ENCODE results near the gene CES1.
"Not testable (repeated sequence)": the region's sequence is repeated elsewhere in the genome, so short reads cannot be mapped to it uniquely, and the experiment has no call there.

Gene CES1

DNA sequence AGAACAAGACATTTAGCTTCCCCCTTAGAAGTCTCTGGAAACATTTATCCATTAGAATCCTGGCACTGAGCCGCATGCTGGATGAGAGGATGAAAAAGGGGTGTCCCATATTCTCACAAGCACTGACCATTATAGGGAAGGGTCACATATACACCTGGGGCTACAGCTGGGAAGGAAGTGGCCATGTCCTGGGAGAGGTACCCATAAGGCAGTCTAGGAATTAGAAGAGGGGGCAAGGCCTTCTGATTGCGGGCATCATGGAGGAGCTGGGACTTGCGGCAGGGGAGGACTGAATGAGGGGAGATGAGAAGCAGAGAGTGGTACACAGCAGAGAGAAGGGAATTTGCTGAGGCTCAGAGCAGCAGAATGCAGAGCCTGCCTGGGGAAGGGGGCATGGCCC lies 3.7 kb downstream of the CES1 start:
- DNase-seq, result not testable (repeated sequence)

DNA sequence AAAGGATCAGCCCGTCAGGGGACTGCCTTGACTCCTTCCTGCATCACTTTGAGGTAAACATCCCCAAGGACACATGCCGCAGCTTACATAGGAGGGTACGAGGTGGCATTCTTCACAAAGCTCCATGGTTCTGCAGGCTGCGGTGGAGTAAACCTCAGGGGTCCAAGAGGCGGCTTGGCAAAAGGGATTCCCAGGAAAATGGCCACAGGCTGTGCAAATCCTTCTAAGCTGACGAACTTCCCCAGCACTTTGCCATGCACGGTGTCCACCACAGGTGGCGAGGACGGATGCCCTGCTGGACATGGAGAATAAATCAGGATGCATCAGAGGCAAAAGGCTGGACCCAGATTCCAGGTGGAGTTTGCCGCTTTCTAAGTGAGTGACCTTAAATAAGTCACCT lies 4.2 kb downstream of the CES1 start:
- no peak for DNase-seq

DNA sequence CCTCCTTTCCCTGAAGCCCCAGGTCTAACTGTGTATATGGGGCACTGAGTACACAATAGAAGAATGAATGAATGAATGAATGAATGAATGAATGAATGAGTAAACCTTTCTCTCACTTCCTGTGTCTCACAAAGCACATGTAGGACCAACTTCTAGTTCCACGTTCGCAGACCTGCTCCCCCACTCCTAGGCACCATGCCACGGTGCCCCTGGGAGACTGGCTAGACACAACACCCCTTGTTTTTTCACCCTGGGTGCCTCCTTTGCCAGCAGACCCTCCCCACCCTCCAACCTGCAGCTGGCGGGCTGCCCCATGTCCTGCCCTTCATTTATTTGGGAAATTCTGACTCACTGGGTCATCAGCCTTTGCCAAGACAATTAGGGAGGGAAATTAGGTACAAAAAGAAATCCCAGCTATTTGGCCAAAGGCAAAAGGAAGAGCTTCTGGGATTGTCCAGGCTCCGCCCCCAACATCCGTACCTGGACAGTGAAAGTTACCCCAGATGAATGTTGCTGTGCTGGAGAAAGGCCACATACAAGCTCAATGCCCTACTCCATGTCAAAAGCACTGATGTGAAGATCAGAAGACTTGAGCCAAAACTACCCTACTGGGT lies 7.7 kb downstream of the CES1 start:
- no peak for DNase-seq

DNA sequence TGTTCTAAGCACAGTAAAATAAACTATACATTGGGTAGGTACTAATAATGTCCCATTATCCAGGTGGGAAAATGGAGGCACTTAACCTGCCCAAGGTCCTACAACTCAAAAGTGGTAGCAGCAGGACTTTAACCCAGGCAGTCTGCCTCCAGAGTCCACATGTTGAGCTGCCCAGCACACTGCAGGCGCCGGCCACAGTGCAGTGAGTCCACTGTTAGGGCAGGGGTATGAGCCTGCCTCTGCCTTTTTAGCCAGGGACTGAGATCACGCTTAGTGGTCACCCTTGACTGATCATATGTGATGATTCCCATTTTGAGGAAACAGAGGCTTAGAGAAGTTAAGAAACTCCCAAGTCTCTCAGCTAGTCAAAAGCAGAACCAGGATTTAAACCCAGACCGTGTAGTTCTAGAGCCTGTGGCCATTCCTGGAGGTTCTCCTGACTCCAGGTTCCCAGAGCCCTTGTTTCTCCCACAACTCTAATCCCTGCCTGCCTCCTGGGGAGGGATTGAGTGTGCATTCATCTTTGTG lies 8.4 kb downstream of the CES1 start:
- DNase-seq, result no peak

DNA sequence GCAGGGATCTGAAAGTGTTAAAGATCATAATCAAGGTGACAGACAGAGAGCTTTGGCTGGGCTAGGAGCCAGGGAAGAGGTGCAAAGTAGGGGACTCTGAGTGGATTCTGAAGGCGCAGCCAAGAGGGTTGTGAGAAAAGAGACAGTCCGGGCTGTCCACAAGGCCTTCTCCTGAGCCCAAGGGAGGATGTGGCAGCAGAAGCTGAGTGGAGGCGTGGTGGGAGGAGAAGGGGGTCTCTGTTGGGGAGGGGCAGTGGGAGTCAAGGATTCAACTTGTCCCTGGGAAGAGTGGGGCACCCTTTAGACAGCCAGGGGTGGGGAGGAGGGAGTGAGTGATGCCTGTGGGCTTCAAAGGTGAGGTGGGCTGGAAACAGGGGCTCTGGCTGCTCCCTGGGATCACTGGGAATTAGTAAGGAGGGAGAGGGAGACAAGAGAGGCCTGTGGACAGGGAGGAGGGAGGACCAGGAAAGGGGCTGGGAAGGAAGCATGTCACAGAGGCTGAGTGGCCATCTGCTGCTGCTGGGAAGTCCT lies 10.6 kb downstream of the CES1 start:
- no peak for DNase-seq

DNA sequence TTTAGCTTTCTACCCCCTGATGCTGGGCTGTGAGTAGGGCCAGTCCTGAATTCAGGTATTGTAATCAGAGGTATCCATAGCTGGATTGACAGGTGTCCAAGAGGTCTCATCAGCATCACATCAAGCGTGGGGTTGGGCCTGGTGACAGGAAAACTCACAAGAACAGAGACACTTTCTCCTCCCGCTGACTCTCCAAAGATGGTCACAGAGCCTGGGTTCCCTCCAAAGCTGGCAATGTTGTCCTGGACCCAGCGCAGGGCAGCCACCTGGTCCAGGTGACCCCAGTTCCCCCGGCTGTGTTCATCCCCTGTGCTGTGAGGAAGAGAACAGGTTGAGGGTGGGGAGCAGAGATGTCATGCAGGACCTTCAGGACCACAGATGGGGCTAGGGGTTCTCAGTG lies 11.7 kb downstream of the CES1 start:
- no peak for DNase-seq

DNA sequence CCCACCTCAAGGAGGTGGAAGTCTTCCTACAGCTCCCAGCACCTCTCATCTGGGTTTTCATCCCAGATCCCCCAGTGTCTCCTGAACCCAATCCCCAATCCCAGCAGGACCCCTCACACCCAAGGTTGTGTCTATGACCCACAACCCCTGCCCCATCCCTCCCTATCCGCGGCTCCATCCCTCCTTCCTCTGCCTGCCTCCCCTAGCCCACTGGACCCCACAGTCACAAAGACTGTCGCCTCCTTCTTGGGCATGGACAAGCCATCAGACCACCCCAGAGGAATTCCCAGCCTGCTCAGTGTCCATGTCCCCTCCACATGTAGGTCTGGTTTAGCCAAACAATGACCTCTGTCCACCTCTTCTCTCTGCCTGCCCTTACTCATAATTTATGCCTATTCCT lies 12.3 kb downstream of the CES1 start:
- DNase-seq, result no peak

DNA sequence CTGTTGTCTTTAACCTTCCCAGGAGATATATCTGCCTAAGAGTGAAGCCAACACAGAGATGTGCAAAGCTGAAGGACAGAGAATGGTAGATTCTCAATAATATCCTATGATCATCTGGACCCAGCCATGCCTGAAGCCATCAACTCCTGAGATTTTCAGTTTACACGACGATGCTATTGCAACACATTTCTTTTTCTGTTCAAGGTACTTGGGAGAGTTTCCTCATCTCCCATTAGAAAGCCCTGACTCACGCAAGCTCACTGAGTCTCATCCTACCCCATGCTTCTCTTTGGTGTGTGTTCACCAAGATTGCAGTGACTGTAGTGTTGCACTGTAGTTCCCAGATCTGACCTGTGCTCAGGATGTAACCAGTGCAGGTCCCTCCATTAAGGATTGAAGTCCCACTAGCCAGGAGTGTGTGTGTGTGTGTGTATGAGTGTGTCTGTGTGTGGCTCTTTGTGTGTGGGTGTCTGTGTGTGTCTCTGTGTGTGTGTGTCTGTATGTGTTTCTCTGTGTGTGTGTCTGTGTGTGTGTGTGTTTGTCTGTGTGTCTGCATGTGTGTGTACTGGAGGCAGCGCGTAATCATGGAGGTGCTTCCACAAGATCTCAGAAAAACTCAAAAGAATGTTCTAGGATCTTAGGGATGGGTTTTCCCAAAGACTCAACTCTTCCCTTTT lies 15.5 kb downstream of the CES1 start:
- DNase-seq, result no peak

DNA sequence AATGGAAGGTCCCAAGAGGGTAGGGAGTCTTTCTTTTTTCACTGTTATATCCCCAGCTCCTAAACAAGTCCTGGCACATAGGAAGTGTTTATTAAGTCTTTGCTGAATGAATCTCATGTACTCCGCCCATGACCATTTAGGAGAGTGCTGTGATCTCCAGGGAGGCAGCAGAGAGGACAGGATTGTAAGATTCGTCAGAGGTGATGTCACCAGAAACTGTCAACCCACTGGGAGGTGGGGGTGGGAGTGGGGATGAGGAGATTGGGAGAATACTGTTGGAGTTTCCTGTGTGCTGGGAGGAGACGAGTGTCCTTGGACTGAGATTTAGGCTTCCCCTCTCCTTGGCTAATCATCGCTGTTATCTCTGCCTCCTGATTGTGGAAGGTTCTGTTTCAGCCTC lies 16.7 kb downstream of the CES1 start:
- DNase-seq, result not testable (repeated sequence)

DNA sequence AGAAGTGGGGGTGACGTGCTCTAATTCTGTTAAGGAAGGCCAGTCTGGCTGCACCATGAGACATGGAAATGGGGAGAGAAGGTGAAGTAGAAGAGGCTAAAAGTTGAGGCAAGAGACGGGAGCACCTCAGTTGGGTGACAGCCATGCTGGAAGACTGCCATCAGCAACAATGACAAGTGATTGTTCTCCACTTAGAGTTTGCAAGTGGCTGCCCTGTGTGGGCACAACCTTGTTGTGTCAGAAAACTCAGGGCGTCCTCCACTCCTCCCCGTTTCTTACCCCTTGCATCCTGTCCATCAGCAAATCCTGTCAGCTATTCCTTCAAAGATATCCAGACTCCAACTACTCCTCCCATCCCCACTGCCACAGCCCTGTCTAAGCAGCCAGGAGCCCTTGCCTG lies 17.6 kb downstream of the CES1 start:
- no peak for DNase-seq

DNA sequence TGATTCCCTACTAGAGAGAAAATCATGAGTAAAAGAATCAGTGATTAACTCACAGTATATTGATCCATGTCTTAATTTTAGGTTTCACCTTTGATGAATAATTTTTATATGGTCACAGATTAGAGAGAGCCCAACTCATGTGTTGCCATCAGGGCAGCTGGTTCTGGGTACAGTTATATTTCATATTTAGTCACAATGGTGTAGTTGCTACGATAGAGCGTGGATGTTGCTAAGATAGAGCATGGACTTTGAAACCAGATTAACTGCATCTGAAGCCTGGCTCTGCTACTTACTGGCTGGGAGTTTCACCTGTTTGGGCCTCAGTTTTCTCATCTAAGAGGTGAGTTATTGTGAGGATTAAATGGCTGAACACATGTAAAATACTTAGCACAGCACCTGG lies 18.7 kb downstream of the CES1 start:
- DNase-seq, result not testable (repeated sequence)

DNA sequence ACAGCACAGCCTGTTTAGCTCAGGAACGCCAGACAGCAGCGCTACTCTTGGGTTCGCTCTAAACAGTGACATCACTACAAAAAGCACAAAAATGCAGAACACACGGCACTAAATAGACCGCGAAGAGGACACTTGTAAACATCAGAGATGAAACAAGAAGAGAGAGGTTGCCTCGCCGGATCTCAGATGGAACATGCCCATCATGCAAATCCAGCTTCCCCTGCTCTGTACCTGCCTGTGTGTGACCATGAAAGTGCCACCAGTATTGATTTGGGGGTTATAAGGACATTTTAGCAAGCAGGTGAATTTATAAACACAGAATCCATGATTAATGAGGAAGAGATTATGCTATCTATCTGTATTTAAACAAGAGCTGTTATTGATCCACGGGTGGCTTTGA lies 19.2 kb downstream of the CES1 start:
- DNase-seq, result not testable (repeated sequence)

DNA sequence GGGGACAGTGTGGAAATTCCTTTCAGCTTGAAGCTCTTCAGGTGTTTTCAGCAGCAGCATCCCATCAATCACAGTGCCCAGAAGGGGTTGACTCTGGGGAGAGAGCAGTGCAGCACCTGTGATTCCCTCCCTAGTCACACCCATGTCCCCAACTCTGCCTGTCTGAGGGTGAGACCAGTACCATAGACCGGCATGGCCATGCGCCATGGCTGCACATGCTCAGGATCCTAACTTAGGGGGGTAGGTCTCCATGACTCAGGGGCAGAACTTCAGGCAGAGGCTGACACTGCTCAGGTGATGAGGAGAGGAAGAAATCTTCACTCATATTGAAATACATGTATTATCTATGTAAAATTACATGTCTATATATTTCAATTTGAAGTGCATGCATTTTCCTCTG lies 19.9 kb downstream of the CES1 start:
- no peak for DNase-seq

DNA sequence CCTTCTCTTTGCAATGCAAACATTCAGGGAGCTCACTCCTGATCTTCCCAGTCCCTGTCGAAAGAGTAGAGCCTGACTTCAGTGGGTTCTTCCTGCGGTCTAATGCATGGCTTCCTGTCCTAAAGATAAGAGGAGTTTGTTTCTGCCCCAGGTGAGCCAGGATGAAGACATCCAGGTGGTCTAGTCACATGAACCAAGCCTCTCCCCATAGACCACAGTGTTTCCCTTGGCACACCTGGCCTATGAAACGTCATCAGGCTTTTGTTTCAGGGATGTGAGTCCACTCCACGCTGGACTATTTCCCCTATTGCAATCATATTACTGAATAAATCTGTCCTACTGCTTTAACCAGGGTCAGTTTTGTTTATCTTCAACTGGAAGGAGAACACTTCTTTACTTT lies 21.1 kb downstream of the CES1 start:
- DNase-seq, result no peak

DNA sequence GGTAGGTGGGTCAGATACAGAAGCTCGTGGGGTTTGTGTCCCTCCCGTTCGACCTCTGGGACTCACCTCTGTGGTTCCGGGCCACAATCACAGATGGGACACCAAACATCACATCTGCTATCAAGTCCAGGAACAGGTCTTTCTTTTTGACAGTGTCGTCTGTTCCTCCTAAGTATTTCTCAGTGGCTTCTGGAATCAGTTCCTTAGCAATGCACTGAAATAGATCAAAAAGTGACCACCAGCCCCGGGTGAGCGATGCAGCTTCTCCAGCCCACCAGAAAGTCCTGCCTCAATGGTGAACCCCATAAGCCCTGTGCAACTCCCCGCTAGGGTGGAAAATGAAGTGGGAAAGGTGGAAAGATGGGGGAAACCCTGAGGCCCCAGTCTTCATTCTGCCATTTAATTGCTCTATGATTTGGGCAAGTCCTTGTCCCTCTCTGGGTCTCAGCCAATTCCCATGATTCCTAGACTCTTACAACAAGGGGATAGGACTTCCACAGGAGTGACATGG lies 22.4 kb downstream of the CES1 start:
- DNase-seq, result no peak

DNA sequence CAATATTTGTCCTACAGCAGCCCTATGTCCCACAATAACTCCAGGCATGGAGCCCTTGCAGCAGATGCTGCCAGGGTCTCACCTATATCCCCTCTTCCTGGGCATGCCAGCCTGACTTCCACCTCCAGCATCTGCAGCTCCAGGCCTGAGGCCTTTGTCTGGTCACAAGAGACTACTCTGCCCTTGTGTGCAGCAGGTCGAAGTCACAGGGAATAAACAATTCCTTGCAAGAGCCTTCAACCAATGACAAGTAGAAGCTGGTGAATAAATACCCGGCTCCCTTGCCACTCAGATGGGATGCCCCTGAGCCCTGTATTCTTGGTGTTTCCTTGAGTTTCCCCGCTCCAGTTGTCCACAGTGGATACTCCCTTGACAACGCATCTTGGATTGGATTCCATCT lies 23.0 kb downstream of the CES1 start:
- no peak for DNase-seq

DNA sequence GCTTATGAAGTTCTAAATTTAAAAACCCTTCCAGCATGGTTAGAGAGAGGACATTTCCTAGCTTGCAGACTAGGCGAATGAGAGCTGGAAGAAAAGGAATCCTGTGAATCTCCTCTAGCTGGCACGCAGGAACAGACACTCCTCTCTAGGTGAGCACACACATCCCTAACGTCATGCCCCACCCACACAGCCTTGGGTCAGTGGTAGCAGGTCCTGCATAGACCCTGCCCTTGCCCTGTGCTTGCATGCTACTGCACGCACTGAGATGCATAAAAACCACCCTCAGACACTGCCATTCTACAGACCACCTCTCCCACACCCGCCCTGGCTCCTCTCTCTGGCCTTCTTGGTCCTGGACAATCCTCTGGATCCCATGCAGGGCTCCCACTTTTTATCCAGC lies 23.5 kb downstream of the CES1 start:
- no peak for DNase-seq

DNA sequence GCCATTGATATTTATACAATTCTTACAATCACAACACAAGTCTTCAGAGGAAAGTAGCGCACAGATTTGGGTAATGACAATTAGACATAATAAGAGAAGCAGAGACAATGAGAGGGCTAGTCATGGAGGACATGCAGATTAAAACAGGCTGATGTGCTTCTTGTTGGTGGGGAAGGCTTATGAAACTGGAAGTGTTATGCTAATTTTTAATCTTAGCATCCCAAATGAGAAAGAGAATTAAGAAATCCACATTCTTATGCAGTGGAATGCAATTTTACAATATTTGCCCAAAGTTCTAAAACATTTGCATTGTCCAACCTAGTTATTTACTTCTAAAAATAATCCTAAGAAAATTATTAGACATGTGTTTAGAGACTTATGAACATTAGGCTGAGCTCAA lies 24.6 kb downstream of the CES1 start:
- not testable (repeated sequence) for DNase-seq

DNA sequence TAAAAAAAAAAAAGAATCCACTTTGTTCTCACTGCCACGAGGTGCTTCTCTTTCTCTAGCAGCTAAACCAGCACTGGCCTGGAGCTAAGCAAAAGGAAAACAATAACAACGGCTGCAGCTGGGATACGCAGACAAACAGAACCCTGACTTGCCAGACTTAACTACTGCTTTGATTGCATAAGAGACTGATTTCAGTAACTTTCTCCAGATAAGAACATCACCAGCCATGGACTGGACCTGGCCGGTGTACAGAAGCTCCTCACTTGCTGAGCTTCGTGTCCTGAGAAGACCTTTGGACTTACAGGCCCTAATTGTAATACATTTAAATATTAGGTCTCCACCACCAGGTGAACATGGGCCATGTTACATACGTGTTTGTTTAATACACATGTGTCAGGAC lies 27.8 kb downstream of the CES1 start:
- DNase-seq, result not testable (repeated sequence)

DNA sequence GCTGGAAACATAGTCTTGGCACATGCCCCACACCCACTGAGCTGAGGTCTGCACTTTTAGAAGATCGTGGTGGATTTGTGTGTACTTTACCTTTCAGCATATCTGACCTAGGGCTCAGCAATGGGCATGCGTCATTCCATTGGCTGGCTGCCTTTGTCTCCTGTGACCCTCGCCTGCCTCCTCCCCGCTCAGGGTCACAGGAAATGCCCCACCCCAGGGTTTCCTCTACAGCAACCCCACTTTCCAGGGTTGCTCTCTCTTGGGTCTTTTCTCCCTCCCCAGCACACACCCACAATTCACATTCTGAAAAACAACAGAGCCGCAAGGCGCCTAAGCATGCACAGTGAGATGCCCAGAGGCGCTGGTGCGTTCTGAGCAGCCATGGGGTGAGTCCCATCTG lies 29.2 kb downstream of the CES1 start:
- not testable (repeated sequence) for DNase-seq

DNA sequence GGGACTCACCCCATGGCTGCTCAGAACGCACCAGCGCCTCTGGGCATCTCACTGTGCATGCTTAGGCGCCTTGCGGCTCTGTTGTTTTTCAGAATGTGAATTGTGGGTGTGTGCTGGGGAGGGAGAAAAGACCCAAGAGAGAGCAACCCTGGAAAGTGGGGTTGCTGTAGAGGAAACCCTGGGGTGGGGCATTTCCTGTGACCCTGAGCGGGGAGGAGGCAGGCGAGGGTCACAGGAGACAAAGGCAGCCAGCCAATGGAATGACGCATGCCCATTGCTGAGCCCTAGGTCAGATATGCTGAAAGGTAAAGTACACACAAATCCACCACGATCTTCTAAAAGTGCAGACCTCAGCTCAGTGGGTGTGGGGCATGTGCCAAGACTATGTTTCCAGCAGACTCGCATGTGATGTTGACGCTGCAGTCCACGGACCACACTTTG lies 39.9 kb downstream of the CES1 start:
- not testable (repeated sequence) for DNase-seq

DNA sequence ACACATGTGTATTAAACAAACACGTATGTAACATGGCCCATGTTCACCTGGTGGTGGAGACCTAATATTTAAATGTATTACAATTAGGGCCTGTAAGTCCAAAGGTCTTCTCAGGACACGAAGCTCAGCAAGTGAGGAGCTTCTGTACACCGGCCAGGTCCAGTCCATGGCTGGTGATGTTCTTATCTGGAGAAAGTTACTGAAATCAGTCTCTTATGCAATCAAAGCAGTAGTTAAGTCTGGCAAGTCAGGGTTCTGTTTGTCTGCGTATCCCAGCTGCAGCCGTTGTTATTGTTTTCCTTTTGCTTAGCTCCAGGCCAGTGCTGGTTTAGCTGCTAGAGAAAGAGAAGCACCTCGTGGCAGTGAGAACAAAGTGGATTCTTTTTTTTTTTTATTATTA lies 41.4 kb downstream of the CES1 start:
- DNase-seq, result not testable (repeated sequence)

DNA sequence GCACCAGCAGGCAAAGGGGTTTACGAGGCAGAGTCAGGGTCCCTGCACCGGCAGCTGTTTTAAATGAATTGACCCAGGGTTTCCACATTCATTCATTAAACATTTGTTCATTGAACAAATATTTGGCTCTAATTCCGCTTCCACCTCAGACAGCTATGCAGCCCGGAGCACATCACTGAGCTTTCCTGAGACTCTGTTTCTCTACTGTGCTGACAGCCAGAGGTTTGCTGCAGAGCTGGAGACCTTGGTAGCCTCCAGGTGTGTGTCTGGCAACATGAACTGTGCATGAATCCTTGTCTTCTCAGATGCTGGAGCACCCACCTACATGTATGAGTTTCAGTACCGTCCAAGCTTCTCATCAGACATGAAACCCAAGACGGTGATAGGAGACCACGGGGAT lies 42.7 kb downstream of the CES1 start:
- DNase-seq, result not testable (repeated sequence)

DNA sequence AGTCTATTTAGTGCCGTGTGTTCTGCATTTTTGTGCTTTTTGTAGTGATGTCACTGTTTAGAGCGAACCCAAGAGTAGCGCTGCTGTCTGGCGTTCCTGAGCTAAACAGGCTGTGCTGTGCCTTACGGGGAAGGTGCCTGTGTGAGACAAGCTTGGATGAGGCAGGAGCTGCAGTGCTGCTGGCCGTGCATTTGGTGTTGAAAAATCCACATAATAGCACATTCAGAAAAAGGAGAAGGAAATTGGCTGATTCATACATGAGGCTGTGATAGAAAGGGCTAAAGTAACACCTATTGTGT lies 50.2 kb downstream of the CES1 start:
- not testable (repeated sequence) for DNase-seq

Measured in NCI-H187 treated with DMSO at 0.1 percent for 48 hours (cell line).